Measurements from ENCODE around the gene PIN1.

PIN1 gene

GRCh38 chr19:9891609-9892373, 56.7 kb downstream of the PIN1 start:
- DNase-seq (ENCODE audit: low spot score) = no peak

Data from CD4-positive, alpha-beta T cell treated with Interleukin-6 at 100 ng/mL for 8 hours (primary cell).